ENCODE data around the gene LMAN2L. TPM values are rescaled to one million over a fixed set of nuclear protein-coding genes. Genes with fewer than 3 reads are reported as not detected.
"Not testable (repeated sequence)": the region's sequence is repeated elsewhere in the genome, so short reads cannot be mapped to it uniquely, and the experiment has no call there.

Gene LMAN2L
- total RNA-seq, 3 donors from 2014 or later = 7.0 to 9.1 (median 8.6) TPM

DNA sequence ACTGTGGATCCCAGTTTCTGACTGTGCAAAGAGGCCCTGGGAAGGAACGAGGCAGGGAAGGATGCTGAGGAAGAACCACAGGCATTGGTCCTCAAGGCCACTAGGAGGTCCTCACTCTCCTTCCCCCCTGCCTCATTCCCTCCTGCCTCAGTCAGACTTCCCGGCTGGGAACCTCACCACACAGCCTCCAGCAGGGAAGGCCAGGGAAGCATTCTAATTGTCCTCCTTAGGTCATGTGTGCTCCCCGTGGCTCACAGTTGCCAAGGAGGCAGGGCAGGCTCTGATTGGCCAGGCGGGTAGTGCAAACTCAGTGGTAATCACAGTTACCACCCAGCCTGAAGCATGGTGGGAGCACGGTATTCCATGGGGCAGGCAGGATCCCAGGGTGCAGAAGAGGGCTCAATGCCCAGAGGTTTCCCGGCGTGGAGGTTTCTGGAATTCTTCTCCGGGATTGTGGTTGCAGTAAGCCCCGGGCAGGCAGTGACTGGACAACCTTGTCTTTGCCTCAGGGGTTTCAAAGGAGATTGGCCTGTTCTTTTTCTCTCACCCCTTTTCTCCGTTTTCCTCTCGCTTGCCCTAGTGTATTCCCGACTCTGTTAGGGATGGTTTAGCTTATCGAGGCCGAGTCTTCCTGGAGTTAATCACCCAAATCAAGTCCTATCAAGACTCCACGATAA, 70.2 kb downstream of the LMAN2L start:
- ATAC-seq (no peak), DNase-seq (no peak)
- Mint-ChIP-seq H3K4me3 (no peak overlapping the region), H3K4me1 (ENCODE audit: low read depth) (no peaks in the 10 kb centered on the region), H3K27me3 (ENCODE audit: low read depth) (no peaks in the 10 kb centered on the region), H3K9me3 (no peaks in the 10 kb centered on the region), H3K36me3 (ENCODE audit: insufficient read depth) (no peaks in the 10 kb centered on the region)

DNA sequence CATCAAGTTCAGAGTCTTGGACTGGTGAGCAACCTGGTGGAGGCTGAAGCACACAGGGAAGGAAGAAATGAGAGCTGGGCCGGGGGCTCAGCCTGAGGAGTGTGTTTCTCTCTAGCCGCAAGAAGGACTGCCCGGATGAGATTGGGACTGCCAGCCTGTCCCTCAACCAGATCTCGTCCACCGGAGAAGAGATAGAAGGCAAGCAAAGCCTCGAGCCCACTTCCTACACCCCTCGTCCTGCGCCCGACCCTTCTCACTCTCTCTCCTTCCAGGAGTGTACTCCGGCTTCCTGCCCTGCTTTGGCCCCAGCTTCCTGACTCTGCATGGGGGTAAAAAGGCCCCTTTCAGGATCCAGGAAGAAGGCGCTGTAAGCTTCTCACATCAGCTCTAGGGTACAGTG, 71.1 kb downstream of the LMAN2L start:
- Mint-ChIP-seq H3K4me1 (ENCODE audit: low read depth) (no peaks in the 10 kb centered on the region), H3K4me3 (no peak overlapping the region), H3K9me3 (peaks cover 5% of the 10 kb centered on the region), H3K36me3 (ENCODE audit: insufficient read depth) (no peaks in the 10 kb centered on the region), H3K27me3 (ENCODE audit: low read depth) (no peaks in the 10 kb centered on the region)
- DNase-seq (no peak), ATAC-seq (no peak)

DNA sequence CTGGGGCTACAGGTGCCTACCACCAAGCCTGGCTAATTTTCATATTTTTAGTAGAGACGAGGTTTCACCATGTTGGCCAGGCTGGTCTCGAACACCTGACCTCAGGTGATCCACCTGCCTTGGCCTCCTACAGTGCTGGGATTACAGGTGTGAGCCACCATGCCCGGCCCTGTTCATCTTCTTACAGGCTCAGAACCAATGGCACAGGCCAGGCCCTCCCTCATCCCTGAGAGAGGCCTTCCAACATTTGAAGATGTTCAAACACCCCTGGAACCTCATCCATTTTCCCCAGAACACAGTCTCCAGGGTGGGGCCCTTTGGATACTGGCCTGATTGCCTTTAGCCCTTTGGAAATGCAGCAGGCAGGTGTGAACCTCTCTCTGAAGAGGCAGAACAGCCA, 74.1 kb downstream of the LMAN2L start:
- H3K27me3 Mint-ChIP-seq (ENCODE audit: low read depth); DNase-seq; H3K4me3 Mint-ChIP-seq; ATAC-seq; H3K4me1 Mint-ChIP-seq (ENCODE audit: low read depth); H3K36me3 Mint-ChIP-seq (ENCODE audit: insufficient read depth); H3K9me3 Mint-ChIP-seq: not testable (repeated sequence)

DNA sequence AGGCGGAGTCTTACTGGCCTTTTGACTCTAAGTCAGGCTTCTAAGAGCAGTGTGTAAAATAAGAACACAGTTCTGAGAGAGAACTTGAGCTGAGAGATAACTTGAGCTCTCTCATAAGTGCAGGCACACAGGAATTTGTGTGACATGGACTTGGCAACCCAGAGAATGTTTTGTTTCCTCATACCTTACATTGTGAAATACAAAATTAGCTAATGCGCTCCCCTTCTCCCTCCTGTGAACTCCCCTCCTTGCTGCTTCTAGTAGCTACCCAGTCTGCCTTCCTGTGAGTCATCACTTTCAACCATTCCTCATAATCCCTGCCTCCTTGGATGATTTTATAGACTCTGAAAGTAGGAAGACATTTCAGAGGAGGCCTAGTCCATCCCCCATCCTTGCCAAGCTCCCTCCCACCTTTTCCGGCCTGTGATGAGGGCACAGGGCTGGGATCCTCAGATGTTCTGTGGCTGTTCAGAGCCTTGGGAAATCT, 74.7 kb downstream of the LMAN2L start:
- Mint-ChIP-seq H3K4me3 (no peak overlapping the region), H3K36me3 (ENCODE audit: insufficient read depth) (no peaks in the 10 kb centered on the region), H3K9me3 (peaks cover 5% of the 10 kb centered on the region), H3K4me1 (ENCODE audit: low read depth) (no peaks in the 10 kb centered on the region), H3K27me3 (ENCODE audit: low read depth) (peaks cover 4% of the 10 kb centered on the region)
- ATAC-seq (no peak), DNase-seq (no peak)

DNA sequence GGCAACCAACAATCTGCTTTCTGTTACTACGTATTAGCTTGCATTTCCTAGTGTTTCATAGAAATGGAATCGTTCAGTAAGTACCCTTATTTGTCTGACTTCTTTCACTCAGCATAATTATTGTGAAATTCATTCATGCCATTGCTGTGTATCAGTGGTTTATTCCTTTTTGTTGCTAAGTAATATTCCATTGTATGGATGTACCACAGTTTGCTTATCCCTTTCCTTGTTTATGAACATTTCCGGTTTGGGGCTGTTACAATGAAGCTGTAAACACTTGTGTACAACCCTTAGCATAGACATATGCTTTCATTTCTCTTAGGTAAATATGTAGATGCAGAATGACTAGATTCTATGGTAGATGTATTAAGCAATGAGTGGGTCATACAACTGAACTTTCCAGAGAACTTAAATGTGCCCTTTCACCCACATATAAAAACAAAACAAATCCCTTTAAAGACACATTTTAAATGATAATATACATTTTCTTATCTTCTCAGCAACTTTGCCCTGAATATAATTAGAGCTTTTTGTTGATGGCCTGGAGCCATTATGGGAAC, 75.4 kb downstream of the LMAN2L start:
- no peaks in the 10 kb centered on the region for H3K36me3 Mint-ChIP-seq (ENCODE audit: insufficient read depth)
- DNase-seq (no peak), ATAC-seq (no peak)
- H3K9me3 Mint-ChIP-seq = peaks cover 5% of the 10 kb centered on the region
- H3K4me1 Mint-ChIP-seq (ENCODE audit: low read depth) = no peaks in the 10 kb centered on the region
- peaks cover 4% of the 10 kb centered on the region for H3K27me3 Mint-ChIP-seq (ENCODE audit: low read depth)
- no peak overlapping the region for H3K4me3 Mint-ChIP-seq

DNA sequence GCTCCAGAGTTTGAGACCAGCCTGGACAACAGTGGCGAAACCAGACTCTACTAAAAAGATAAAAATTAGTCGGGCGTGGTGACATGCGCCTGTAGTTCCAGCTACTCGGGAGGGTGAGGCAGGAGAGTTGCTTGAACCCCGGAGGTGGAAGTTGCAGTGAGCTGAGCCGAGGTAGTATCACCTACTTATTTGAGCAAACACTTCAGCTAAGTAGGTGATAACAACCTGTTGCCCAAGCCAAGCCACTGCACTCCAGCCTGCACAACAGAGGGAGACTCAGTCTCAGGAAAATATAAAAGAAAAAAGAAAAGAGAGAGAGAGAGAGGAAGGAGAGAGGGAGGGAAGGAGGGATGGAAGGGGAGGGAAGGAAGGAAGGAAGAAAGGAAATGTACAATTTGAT, 76.0 kb downstream of the LMAN2L start:
- Mint-ChIP-seq H3K4me3 (no peak overlapping the region), H3K9me3 (peaks cover 5% of the 10 kb centered on the region), H3K4me1 (ENCODE audit: low read depth) (no peaks in the 10 kb centered on the region), H3K36me3 (ENCODE audit: insufficient read depth) (no peaks in the 10 kb centered on the region), H3K27me3 (ENCODE audit: low read depth) (peaks cover 4% of the 10 kb centered on the region)
- ATAC-seq (no peak), DNase-seq (no peak)

DNA sequence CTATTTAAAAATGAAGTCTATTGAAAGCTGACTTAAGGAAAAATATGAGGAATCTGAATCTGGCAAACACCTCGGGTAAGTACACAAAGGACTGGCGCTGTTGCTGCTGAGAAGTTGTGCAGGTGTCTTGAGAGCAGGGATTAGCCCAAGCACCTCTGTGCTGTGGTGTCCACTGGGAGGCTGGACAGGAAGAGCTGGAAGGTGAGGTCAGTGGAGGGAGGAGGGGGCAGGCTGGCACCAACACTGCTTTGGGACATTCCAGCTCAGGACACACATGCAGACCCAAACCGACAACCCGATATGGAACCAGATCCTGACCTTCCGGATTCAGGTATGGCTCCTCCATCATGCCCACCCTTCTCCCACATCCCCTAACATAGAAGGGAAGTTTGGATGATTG, 76.7 kb downstream of the LMAN2L start:
- no peak for ATAC-seq
- Mint-ChIP-seq H3K9me3 (peaks cover 5% of the 10 kb centered on the region), H3K36me3 (ENCODE audit: insufficient read depth) (no peaks in the 10 kb centered on the region), H3K4me1 (ENCODE audit: low read depth) (no peaks in the 10 kb centered on the region), H3K4me3 (no peak overlapping the region), H3K27me3 (ENCODE audit: low read depth) (peaks cover 4% of the 10 kb centered on the region)
- no peak for DNase-seq

DNA sequence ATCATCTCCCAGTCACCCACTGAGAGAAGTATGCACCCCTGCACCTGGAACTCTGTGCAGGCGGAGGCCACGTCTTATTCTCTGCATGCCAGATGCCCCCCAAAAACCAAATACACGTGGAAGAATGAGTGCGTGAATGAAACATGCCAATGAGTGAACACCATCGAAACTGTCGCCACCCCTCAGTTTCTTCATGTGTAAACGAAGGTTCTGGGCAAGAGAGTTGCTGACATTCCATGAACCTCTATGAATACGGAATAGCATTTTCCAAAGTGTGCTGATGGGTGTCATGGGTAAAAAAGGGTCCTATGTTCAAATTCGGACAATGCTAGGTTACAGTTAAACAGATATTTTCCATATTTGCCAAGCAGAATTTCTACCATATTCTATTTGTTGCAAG, 77.5 kb downstream of the LMAN2L start:
- peaks cover 4% of the 10 kb centered on the region for H3K27me3 Mint-ChIP-seq (ENCODE audit: low read depth)
- no peak for DNase-seq
- H3K4me1 Mint-ChIP-seq (ENCODE audit: low read depth) = no peaks in the 10 kb centered on the region
- no peak for ATAC-seq
- peaks cover 5% of the 10 kb centered on the region for H3K9me3 Mint-ChIP-seq
- no peak overlapping the region for H3K4me3 Mint-ChIP-seq
- no peaks in the 10 kb centered on the region for H3K36me3 Mint-ChIP-seq (ENCODE audit: insufficient read depth)

DNA sequence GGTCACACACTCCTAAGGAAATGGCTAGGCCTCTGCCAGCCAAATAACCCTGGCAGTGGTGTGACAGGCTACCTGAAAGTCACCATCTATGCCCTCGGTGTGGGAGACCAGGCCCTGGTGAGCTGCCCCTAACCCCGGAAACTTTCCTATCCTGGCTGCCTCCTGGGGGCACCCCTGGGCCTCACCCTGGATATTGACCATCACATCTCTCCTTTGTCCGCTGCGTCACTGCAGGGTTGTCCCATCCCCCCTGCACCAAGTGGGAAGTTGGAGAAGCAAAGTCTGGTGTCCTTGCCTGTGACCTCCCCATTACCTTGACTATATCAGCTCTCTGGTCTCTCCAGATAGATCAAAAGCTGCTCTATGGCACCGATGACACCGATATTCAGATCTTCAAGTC, 78.5 kb downstream of the LMAN2L start:
- H3K4me3 Mint-ChIP-seq = no peak overlapping the region
- peaks cover 4% of the 10 kb centered on the region for H3K27me3 Mint-ChIP-seq (ENCODE audit: low read depth)
- H3K9me3 Mint-ChIP-seq = peaks cover 5% of the 10 kb centered on the region
- DNase-seq (no peak), ATAC-seq (no peak)
- H3K36me3 Mint-ChIP-seq (ENCODE audit: insufficient read depth) = no peaks in the 10 kb centered on the region
- no peaks in the 10 kb centered on the region for H3K4me1 Mint-ChIP-seq (ENCODE audit: low read depth)

DNA sequence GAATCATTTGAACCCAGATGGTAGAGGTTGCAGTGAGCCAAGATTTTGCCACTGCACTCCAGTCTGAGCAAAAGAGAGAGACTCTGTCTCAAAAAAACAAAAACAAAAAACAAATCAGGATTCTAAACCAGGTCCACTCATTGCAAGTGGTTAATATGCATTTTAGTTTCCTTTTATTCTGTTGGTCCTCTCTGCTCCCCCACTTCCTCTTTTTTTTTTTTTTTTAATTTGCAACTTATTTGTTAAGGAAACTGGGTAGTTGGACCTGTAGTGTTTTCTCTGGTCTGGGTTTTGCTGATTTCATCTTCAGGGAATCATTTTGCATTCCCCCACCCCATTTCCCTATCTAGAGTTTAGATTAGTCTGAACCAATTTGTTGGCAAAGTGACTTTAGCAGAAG, 83.3 kb downstream of the LMAN2L start:
- Mint-ChIP-seq H3K4me1 (ENCODE audit: low read depth) (no peaks in the 10 kb centered on the region), H3K9me3 (no peaks in the 10 kb centered on the region), H3K4me3 (no peak overlapping the region), H3K36me3 (ENCODE audit: insufficient read depth) (no peaks in the 10 kb centered on the region), H3K27me3 (ENCODE audit: low read depth) (no peaks in the 10 kb centered on the region)
- ATAC-seq (no peak), DNase-seq (no peak)

Other genes with a start within 250 kb of the LMAN2L start
- under 1 TPM in 2 of 3 donors, not detected in 1; 0.26 to 0.38 TPM for gene NEURL3, start 234.7 kb downstream of the LMAN2L start, total RNA-seq
- gene ARID5A, start 203.3 kb downstream of the LMAN2L start, total RNA-seq = 100 to 1,000 TPM; 131 to 169 (median 132) TPM
- gene KANSL3, start 101.8 kb downstream of the LMAN2L start, total RNA-seq = 10 to 100 TPM; 29.1 to 32.3 (median 31.3) TPM
- gene FER1L5, start 97.3 kb downstream of the LMAN2L start, total RNA-seq = not detected
- 1 to 10 TPM; 6.3 to 6.9 (median 6.4) TPM for gene CNNM4, start 20.8 kb upstream of the LMAN2L start, total RNA-seq
- 10 to 100 TPM; 22.8 to 26.1 (median 24.4) TPM for gene CNNM3, start 76.2 kb upstream of the LMAN2L start, total RNA-seq
- 1 to 10 TPM; 2.9 to 6.3 (median 4.6) TPM for gene ANKRD23, start 104.0 kb upstream of the LMAN2L start, total RNA-seq
- gene ANKRD39, start 118.0 kb upstream of the LMAN2L start, total RNA-seq = 10 to 100 TPM; 42.4 to 44.4 (median 44.3) TPM
- gene SEMA4C, start 130.0 kb upstream of the LMAN2L start, total RNA-seq = 1 to 10 TPM; 7.5 to 9.7 (median 9.0) TPM
- gene FAM178B, start 246.5 kb upstream of the LMAN2L start, total RNA-seq = under 1 TPM in 2 of 3 donors, not detected in 1; 0.25 to 0.33 TPM

All from activated T-cell treated with anti-CD3 and anti-CD28 coated beads, Interleukin-2, amount 50 U/mL, for 4 hours (primary cell).